NCI-H446 (cell line): ENCODE results near the gene SUV39H1.

Experiments
- DNase-seq, 2 experiments: peaks; one replicate each; lab custom pipeline; 2025; lab: John Stamatoyannopoulos, UW

The SUV39H1 gene

DNA sequence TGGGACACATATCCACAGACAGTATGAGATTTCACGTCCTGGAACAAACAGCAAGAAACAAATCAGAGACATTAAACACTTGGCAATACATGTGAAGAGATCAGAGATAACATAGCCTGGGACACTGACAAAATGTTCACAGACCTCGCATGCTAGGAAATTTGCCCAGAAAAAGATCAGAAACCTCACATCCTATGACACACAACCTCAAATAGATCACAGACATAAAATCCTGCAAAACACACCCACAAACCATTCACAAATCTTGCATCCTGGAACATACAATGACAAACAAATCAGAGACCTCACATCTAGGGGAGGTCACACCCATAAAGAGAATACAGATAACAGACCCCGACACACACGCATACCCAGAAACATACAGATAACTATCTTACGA is 18.0 kb downstream of the SUV39H1 start:
- DNase-seq: no peak

DNA sequence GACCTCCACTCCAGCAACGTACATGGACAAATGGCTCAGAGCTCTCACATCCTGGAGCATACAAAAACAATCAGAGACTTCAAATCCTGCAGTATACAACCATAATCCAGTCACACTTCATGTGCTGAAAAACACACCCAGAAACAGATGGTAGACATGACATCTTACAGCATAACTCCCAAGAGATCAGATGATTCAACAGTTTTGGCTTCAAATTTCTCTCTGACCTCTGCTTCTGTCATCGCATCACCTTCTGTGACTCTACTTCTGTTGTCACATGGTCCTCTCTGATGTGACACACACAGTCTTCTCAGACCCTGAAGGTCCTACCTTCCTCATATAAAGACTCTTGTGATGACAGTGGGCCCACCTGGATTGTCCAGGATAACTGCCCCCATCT is 18.5 kb downstream of the SUV39H1 start:
- no peak for DNase-seq

DNA sequence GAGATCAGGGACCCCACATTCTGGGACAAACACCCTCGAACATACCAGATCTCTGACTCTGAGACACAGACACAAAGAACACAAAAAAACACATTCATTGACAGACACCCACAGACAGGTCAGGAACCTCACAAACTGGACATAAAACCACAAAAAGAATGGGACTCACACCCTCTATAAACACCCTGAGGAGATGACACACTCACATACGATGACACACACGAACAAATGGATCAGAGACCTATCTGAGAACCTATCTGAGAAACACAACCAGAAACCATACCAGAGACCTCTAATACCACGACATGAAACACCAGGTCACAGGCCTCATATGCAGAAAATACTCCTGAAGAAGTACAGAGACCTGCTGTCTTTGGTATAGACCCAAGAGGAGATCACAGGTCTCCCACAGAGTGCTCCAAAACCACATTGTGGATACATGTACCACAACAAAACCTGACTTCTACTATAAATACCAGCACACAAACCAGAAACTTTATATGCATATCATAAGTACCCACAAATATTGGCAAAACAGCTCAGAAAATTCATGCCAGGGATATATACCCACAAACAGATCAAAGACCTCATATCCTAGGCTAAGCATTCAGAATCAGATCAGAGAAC is 19.5 kb downstream of the SUV39H1 start:
- no peak for DNase-seq

DNA sequence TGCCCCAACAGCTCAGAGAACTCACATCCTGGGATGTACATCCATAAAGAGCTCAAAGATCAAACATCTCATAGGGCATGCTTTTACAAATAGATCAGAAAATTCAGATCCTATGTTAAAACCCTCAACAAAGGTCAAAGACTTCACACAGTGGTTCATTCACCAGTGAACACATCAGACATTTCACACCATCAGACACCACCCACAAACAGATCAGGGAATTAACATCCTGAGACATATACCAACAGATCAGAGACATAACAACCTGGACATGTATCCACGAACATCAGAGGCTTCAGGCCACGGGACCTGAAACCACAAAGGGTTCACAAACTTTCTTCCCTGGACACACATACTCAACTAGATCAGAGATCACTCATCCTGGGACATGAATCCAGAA is 23.4 kb downstream of the SUV39H1 start:
- DNase-seq: no peak

DNA sequence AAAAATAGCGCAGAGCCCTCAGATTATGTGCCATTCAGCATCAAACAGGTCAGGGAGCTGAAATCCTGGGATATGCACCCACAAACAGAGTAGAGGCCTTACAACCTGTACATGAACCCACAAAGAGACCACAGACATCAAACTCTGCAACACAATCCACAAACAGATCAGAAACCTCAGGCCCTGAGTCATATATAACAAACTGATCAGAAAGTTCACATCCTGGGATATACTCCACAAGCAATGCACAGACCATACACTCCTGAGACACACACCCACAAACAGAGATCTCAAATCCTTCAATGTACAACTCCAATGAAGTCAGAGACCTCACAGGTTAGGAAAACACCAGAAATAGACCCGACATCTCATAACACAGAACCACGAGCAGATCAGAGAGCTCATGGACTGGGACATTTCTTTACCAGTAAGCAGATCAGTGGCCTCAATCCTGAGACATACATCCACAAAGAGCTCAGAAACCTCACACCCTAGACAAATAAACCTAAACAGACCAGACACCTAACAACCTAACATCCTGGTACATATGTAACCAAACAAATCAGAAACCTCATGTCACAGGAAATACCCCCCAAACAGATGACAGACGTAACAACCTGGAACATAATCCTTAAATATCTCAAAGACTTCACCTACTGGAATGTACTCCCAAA is 24.2 kb downstream of the SUV39H1 start:
- no peak for DNase-seq

DNA sequence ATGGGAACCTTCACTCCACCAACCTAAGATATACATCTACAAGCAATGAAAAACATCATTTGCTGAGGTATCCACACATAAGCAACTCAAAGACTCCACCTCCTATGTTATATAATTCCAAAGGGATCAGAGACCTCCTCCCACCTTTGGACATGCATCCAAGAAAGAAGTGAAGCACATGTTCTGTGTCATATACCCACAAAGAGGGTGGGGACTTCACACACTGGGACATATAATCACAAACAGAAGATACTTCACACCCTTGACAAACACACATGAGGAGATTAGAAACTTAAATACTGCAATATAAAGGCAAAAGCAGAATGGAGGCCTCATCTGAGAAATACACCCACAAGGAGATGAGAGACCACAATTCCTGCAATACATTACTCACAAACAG is 25.4 kb downstream of the SUV39H1 start:
- DNase-seq: no peak

DNA sequence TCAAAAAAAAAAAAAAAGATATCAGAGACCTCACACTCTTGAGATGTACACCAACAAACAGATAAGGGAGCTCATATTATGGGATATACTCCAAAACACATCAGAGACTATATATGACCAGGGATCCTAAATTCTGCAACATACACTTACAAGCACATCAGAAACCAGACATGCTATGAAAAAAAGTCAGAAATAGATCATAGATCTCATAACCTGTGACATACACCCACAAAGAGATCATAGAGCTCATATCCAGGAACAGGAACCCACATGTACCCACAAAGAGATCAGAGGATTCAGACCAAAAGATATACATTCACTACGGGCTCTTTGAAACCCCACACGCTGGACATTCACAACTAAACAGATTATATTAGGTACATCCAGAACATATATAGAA is 30.1 kb downstream of the SUV39H1 start:
- DNase-seq: no peak

DNA sequence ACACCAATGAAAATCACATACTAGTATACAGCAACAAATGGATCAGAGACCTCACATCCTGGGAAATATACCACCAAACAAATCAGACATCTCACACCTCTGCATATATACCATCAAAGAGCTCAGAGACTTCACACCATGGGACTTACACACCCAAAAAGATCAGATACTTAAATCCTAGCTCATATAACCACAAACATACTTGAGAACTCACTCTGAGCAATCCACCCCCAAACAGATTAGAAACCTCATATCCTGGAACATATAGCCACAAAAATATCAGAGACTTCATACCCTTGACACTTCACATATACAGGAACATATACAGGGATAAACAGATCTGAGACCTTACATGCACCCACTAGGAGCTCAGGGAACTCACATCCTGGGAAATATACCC is 32.1 kb downstream of the SUV39H1 start:
- DNase-seq: no peak

DNA sequence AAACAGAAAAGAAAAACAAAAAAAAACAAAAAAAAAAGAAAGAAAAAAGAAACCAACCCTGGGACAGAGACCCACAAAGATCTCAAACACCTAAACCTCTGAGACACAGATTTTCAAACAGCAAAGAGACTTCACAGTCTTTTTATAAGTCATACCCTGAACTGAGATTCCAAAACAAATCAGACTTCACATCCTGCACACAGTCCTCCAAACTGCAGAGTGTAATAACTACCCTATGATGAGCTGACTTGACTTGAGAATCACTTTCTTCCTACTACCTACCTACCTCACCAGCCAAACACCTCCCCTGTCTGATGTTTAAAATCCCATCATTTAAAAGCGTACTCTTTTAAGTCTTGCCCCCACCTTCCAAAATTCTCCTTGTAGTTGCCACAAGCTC is 39.8 kb downstream of the SUV39H1 start:
- DNase-seq: no peak

DNA sequence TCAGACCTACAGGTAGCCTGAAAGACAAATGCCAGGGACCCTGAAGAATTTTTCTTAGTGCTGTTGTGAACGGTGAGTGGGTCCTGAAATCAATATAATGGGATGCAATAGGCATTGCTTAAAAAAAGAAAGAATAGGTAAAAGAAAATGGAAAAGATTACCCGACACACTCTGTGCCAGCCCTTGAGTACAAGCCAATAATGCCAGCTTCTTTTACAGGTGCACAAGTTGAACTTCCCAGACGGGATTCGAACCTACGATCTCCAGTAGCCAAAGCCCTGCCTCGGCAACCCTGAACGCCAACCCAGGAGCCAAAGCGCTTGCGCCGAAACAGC is 40.3 kb downstream of the SUV39H1 start:
- no peak for DNase-seq

DNA sequence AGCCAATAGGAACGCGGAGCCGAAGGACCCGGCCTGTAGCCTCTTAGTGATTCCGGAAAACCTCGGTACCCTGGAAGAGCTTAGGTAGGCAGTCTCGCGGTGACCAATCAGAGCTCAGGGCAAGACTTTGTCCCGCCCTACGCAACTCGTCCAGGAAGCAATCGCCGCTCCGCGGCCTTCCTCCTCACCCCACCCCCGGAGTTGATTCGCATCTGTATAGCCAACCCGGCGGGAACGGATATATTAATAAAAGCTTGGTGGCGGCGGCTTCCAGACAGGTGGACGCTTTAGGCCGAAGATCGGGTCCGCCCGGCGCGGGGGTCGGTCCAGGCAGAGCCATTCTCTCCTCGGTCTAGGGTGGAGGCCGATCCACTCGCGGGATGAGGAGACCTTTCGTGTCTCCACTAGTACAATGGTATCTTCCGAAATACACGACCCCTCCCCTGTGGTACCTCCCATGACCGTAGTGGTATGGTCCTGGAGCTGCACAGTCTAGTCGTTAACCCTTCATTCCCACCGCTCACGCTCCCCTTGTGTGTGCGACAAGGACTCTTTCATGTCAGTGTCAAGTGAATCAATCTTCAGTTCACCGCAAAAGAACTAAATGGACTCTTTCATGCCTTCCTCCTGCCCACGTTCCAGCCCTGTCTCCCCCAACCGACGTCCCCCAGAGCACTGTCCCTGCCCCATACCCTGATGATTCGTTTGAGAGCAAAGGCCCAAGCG is 40.8 kb downstream of the SUV39H1 start:
- DNase-seq: peak; percentile 73 to 96

DNA sequence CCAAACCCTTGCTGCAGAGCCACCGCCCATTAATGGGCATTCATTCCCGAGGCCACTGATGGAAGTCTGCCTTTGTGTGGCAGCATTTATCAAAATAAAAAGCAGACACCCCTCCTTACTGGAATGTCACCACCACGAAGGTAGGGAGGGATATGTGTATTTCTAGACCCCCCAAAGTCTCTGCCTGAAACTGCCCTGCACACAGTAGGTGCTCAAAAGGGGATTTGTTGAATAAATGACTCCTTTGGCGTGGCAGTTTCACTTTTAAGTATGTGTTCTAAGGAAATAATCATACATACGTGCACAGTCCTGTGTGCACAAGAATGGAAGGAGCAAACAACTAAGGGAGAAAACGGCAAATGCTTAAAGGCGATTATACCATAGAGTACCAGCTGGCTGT is 41.4 kb downstream of the SUV39H1 start:
- DNase-seq: no peak

DNA sequence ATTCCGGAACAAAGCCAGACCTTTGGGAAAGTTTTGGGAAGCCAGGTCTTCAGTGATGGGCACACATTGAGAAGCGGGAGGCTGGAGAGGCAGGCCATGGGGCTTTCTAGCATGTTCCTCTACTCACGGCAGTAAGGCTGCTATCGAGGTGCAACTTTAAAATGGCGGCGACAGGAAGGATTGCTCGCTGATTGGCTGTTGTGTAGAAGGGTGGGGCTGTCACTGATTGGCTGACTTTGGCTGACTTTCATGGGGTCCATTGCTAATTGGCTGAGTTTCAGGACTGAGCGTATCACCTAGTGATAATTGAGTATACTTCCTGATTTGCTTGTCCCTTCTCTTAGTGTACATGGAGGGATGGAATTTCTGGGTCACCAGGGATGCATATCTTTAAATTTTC is 45.3 kb downstream of the SUV39H1 start:
- DNase-seq: no peak

DNA sequence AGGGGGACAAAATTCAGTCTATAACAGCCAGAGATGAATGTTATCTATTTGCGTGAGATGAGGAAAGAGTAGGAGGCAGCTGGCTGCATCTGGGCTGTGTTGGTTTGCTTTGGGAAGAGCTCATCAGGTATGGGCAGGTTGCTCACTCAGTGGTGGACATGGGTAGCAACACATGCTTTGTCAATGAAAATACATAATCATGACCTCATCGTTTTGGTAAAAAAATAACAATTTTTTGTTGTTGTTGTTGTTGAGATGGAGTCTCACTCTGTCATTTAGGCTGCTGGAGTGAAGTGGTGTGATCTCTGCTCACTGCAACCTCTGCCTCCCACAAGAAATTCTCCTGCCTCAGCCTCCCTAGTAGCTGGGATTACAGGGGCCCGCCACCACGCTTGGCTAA is 48.7 kb downstream of the SUV39H1 start:
- no peak for DNase-seq

DNA sequence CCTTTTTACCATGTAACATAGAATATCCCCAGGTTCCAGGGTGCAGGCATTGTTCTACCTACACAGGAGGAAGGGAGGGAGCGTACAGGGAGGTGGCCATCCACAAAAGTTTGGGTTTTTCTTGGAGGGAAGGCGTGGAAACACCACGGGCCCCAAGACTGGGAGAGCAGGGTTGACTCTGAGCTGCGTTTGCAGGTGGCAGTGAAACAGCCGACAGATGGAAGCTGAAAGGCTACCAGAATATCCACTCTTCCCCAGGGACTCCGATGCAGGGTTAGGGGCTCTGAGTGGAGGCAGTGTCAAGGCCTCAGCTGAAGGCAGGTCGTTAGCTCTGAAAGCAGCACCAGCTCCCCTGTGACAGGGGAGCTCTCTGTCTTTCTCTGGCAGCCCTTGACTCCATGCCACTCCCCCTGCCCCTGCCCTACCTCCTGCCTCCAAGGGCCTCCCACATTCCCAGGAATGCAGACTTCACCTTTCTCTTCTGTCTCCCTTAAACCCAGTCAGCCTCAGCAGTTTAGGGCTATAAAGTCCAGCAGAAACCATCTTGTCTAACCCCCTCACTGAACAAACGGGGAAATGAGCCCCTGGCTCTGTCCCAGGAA is 51.0 kb downstream of the SUV39H1 start:
- no peak for DNase-seq

DNA sequence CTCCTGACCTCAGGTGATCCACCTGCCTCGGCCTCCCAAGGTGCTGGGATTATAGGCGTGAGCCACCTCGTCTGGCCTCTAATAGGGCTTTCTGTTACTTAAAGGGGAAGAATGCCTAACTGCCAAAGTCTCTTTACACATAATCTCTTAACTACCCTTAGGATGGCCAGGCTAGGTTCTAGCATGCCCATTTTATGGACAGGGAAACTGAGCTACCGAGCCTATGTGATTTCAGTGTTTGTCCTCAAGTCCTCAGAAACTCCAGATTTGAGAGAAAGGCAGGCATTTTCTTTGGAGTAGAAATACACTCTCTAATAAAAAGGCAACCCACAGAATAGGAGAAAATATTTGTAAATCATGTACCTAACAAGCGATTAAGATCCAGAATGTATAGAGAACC is 52.6 kb downstream of the SUV39H1 start:
- no peak for DNase-seq

DNA sequence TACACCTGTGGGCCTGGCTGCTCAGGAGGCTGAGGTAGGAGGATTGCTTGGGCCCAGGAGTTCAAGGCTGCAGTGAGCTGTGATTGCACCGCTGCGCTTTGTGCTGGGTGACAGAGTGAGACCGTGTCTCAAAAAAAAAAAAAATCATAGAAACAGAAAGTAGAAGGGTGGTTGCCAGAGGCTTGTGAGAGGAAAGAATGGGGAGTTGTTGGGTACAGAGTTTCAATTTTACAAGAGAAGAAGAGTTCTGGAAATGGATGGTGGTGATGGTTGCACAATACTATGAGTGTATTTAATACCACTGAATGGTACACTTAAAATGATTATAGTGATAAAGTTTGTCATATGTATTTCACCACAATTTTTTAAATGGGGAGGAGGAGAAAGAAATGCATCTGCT is 54.8 kb downstream of the SUV39H1 start:
- DNase-seq: no peak

DNA sequence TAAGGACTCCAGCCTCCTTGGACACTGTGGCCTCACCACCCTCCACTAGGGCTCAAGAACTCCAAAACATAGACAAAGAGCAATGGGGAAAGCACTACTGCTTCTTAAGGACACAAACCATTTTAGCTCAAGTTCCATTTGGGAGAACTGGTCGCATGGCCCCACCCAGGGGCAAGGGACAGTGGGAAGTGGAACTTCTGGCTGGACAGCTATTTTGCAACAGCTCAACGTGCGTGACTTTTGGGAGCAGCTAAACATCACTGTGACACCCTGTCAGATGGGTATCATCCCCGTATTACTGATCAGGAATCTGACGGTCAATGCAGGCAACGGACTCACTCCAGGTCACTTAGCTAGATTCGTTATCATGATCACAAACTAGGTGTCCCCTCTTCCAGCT is 56.0 kb downstream of the SUV39H1 start:
- no peak for DNase-seq

DNA sequence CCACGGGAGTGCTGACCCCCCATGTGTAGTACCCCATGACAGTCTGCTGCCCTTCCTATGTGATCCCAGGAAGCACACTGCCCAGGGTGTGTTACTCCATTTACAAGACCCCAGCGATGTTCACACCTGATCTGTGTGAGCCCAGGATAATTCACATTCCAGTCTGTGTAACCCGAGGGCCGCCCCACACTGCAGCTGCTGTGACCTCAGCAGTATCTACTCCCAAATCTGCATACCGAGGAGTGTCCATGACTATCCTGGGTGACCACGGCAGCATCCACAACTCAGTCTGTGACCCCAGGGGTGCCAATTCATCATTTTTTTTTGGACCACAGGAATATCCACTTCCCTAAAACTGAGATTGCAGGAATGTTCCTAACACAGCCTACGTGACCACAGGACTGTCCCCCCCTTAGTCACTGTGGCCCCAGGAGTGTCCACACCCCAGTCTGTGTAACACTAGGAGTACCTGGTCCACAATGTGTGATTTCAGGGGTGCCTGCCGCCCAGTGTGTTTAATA is 57.2 kb downstream of the SUV39H1 start:
- no peak for DNase-seq

DNA sequence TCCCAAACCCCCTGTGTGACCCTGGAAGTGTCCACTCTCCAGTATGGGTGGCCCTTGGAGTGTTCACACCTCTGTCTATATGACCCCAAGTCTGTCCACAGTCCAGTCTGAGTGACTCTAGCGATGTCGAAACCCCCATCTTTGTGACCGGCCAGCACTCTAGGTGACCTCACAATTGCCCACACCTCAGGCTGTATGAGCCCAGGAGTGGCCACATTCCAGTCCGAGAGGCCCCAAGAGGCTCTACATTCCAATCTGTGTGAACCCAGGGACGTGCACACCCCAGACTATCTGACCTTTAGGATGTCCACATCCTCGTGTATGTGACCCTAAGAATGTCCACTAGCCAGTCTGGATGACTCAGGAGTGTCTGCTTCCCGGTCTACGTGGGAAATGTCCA is 57.7 kb downstream of the SUV39H1 start:
- DNase-seq: no peak
